GM23338 (cell line): ENCODE measurements around the gene TUBG1. TPM values are rescaled to one million over a fixed set of nuclear protein-coding genes. Genes with fewer than 3 reads are reported as not detected.

ENCODE experiments used
- ATAC-seq: fragments of 200-7000 bp; cut with Tn5 transposase; 3 replicates; pipeline ENCODE4 v1.9.1; 2020
- DNase-seq: peaks from one replicate; pipeline ENCODE4 v3.0.0-alpha.2; 2015; ENCODE audit warnings: low spot score
- H2AFZ ChIP-seq: fragments of 200-600 bp; sonication (generic); 2 replicates; pipeline ENCODE4 v1.8.0; 2016; ENCODE audit warnings: antibody characterized with exemption, mild to moderate bottlenecking, moderate library complexity
- H3F3A ChIP-seq: fragments of 200-600 bp; sonication (generic); replicated peaks from 2 replicates; pipeline ENCODE4 v1.8.0; 2017; ENCODE audit warnings: antibody characterized with exemption, mixed run types, low read depth
- H3K27ac ChIP-seq: fragments of 200-600 bp; sonication (generic); 2 replicates; pipeline ENCODE4 v1.6.1; 2016; ENCODE audit warnings: low read depth
- H3K27me3 ChIP-seq: fragments of 200-600 bp; sonication (generic); 2 replicates; pipeline ENCODE4 v1.8.0; 2016; ENCODE audit warnings: mild to moderate bottlenecking, mixed run types, moderate library complexity; ENCODE audit not compliant: insufficient read depth
- H3K36me3 ChIP-seq: fragments of 200-600 bp; sonication (generic); 2 replicates; pipeline ENCODE4 v1.8.0; 2016; ENCODE audit warnings: mild to moderate bottlenecking; ENCODE audit not compliant: insufficient read depth
- H3K4me1 ChIP-seq: fragments of 200-600 bp; sonication (generic); 2 replicates; pipeline ENCODE4 v1.8.0; 2016; ENCODE audit warnings: mild to moderate bottlenecking, moderate library complexity; ENCODE audit not compliant: insufficient read depth
- H3K4me2 ChIP-seq: fragments of 200-600 bp; sonication (generic); 2 replicates; pipeline ENCODE4 v1.7.1; 2017; ENCODE audit warnings: mixed run types
- H3K4me3 ChIP-seq: fragments of 200-600 bp; sonication (generic); 2 replicates; pipeline ENCODE4 v1.6.1; 2016; ENCODE audit warnings: mixed run types
- H3K79me2 ChIP-seq: fragments of 200-600 bp; sonication (generic); replicated peaks from 2 replicates; pipeline ENCODE4 v1.8.0; 2017; ENCODE audit warnings: mild to moderate bottlenecking; ENCODE audit not compliant: insufficient read depth
- H3K9me2 ChIP-seq: fragments of 200-600 bp; sonication (generic); 2 replicates; pipeline ENCODE4 v1.8.0; 2017; ENCODE audit not compliant: insufficient read depth
- H4K20me1 ChIP-seq: fragments of 200-600 bp; sonication (generic); replicated peaks from 2 replicates; pipeline ENCODE4 v1.8.0; 2017; ENCODE audit warnings: mild to moderate bottlenecking; ENCODE audit not compliant: insufficient read depth
- H3K27ac Mint-ChIP-seq: 2 replicates; pipeline ENCODE4 v1.8.0; 2020; ENCODE audit warnings: inconsistent platforms, mild to moderate bottlenecking, moderate library complexity, mixed read lengths
- H3K27me3 Mint-ChIP-seq: 3 replicates; pipeline ENCODE4 v1.8.0; 2022; ENCODE audit warnings: low read depth, mild to moderate bottlenecking, moderate library complexity, mixed read lengths, inconsistent platforms; ENCODE audit not compliant: insufficient read depth, poor library complexity
- H3K36me3 Mint-ChIP-seq: 3 replicates; pipeline ENCODE4 v1.8.0; 2021; ENCODE audit warnings: low read depth, mild to moderate bottlenecking, inconsistent platforms, moderate library complexity, mixed read lengths
- H3K4me1 Mint-ChIP-seq: 3 replicates; pipeline ENCODE4 v1.8.0; 2020; ENCODE audit warnings: mild to moderate bottlenecking, inconsistent platforms, mixed read lengths
- H3K4me3 Mint-ChIP-seq: 3 replicates; pipeline ENCODE4 v1.8.0; 2021; ENCODE audit warnings: moderate library complexity, mild to moderate bottlenecking, inconsistent platforms, mixed read lengths
- H3K9me3 Mint-ChIP-seq: 3 replicates; pipeline ENCODE4 v1.8.0; 2020; ENCODE audit warnings: moderate library complexity, mild to moderate bottlenecking, inconsistent platforms, mixed read lengths
- CREB1 ChIP-seq: fragments of 250-450 bp; sonication (Bioruptor Pico); IDR thresholded peaks from 2 replicates; pipeline ENCODE4 v1.5.0; 2020; ENCODE audit warnings: low read depth, mild to moderate bottlenecking, moderate library complexity
- EZH2phosphoT487 ChIP-seq: fragments of 200-600 bp; sonication (generic); IDR thresholded peaks from one replicate; pipeline ENCODE4 v1.8.1; 2018; ENCODE audit warnings: antibody characterized with exemption; ENCODE audit not compliant: unreplicated experiment
- JUNB ChIP-seq: IDR thresholded peaks from one replicate; pipeline ENCODE4 v1.6.1; 2016; ENCODE audit warnings: antibody characterized with exemption; ENCODE audit not compliant: unreplicated experiment
- REST ChIP-seq: IDR thresholded peaks from one replicate; pipeline ENCODE4 v1.6.1; 2018; ENCODE audit warnings: antibody characterized with exemption; ENCODE audit not compliant: unreplicated experiment
- STAT1 ChIP-seq: IDR thresholded peaks from one replicate; pipeline ENCODE4 v1.6.1; 2016; ENCODE audit warnings: antibody characterized with exemption; ENCODE audit not compliant: unreplicated experiment
- ZNF114 ChIP-seq: fragments of 250-450 bp; sonication (Bioruptor Pico); IDR thresholded peaks from 2 replicates; pipeline ENCODE4 v1.5.0; 2020; ENCODE audit warnings: mild to moderate bottlenecking, moderate library complexity
- ZNF331 ChIP-seq: fragments of 250-450 bp; sonication (Bioruptor Pico); IDR thresholded peaks from 2 replicates; pipeline ENCODE4 v1.5.0; 2020; ENCODE audit warnings: low read depth, mild to moderate bottlenecking, moderate library complexity
- ZNF462 ChIP-seq: fragments of 250-450 bp; sonication (Bioruptor Pico); IDR thresholded peaks from 2 replicates; pipeline ENCODE4 v1.5.0; 2020; ENCODE audit warnings: mild to moderate bottlenecking, moderate library complexity
- polyA plus RNA-seq: library from polyadenylated mRNA; unstranded; fragments of >200 nt; fragmentation: Nextera tagmentation; extraction: Ambion mirVana; gene quantifications from 2 replicates; pipeline ENCODE4 v1.2.1, GENCODE V29; 2016
- total RNA-seq: library from RNA; depleted of rRNA; stranded (reverse); fragments of >200 nt; shearing (Covaris generic); gene quantifications from 2 replicates; pipeline ENCODE4 v1.2.3, GENCODE V29; 2014

The TUBG1 gene
- total and polyA plus RNA-seq, 2 experiments from 2014 or later = 101 to 117 TPM

- H3K4me1 ChIP-seq = no peaks in the 10 kb centered on the region
- Mint-ChIP-seq H3K36me3 (no peaks in the 10 kb centered on the region), H3K4me1 (no peaks in the 10 kb centered on the region), H3K27me3 (peaks cover 3% of the 10 kb centered on the region), H3K9me3 (no peaks in the 10 kb centered on the region; the same call in 2 of the 3 replicates), H3K4me3 (no peak overlapping the region), H3K27ac (no peak overlapping the region)
- H3F3A ChIP-seq = no peaks in the 10 kb centered on the region
- no peak overlapping the region for H3K4me3 ChIP-seq
- H2AFZ ChIP-seq = no peak overlapping the region
- H3K9me2 ChIP-seq = no peaks in the 10 kb centered on the region
- H3K27ac ChIP-seq = no peak overlapping the region
- H3K27me3 ChIP-seq = no peaks in the 10 kb centered on the region
- H3K4me2 ChIP-seq = no peak overlapping the region
- H4K20me1 ChIP-seq = no peaks in the 10 kb centered on the region
- TF ChIP-seq ZNF462 (no peak), EZH2phosphoT487 (no peak), ZNF114 (CRISPR knock-in tag) (no peak), STAT1 (no peak), REST (no peak), JUNB (no peak), CREB1 (no peak), ZNF331 (CRISPR knock-in tag) (no peak)
- H3K36me3 ChIP-seq = no peaks in the 10 kb centered on the region
- H3K79me2 ChIP-seq = no peaks in the 10 kb centered on the region
- DNase-seq = no peak
- no peak for ATAC-seq
Measured at GRCh38 chr17:42629411-42630009, 20.0 kb downstream of the TUBG1 start.
